NOMO-1 treated with DMSO at 0.1 percent for 48 hours (cell line): ENCODE measurements around the gene ZNF529.

ENCODE experiments used
- DNase-seq: peaks from one replicate; lab custom pipeline; 2025; ENCODE audit not compliant: unreplicated experiment; lab: John Stamatoyannopoulos, UW

The ZNF529 gene

GRCh38 chr19:36514012-36514612, 59.0 kb downstream of the ZNF529 start:
- DNase-seq = no peak

- no peak for DNase-seq
These were observed 64.8 kb downstream of the ZNF529 start for GRCh38 chr19:36508325-36508724.

GRCh38 chr19:36501973-36502372, 71.1 kb downstream of the ZNF529 start:
- DNase-seq = no peak

GRCh38 chr19:36497001-36497400, 76.1 kb downstream of the ZNF529 start:
- DNase-seq = no peak
